Measurements from ENCODE around the gene SRBD1. TPM values are rescaled to one million over a fixed set of nuclear protein-coding genes. Genes with fewer than 3 reads are reported as not detected.

Gene SRBD1
- total RNA-seq, 1 donor from 2014 or later, result 19.3 TPM

- no peak overlapping the region for H3K27ac Mint-ChIP-seq
- H3K4me1 Mint-ChIP-seq, result no peaks in the 10 kb centered on the region
- no peak overlapping the region for H3K4me3 Mint-ChIP-seq
These were observed 166.0 kb downstream of the SRBD1 start for GRCh38 chr2:45445037-45445436.

GRCh38 chr2:45443012-45443411, 168.1 kb downstream of the SRBD1 start:
- DNase-seq (ENCODE audit: low spot score in 2 of 2, unreplicated experiment in 2 of 2), result no peak
- no peak overlapping the region for H3K4me3 Mint-ChIP-seq
- no peaks in the 10 kb centered on the region for H3K36me3 Mint-ChIP-seq
- peaks cover 5% of the 10 kb centered on the region for H3K4me1 Mint-ChIP-seq
- no peak for TF ChIP-seq CTCF (IDR thresholded peaks at IDR 0.05; ENCODE audit: unreplicated experiment)
- H3K9me3 Mint-ChIP-seq, result no peaks in the 10 kb centered on the region
- no peak overlapping the region for H3K27ac Mint-ChIP-seq
- no peaks in the 10 kb centered on the region for H3K27me3 Mint-ChIP-seq (ENCODE audit: low read depth)

More at GRCh38 chr2:45445037-45445436, 166.0 kb downstream of the SRBD1 start:
- Mint-ChIP-seq H3K36me3 (no peaks in the 10 kb centered on the region), H3K9me3 (no peaks in the 10 kb centered on the region), H3K27me3 (ENCODE audit: low read depth) (no peaks in the 10 kb centered on the region)
- DNase-seq (ENCODE audit: low spot score in 2 of 2, unreplicated experiment in 2 of 2), result no peak
- no peak for TF ChIP-seq CTCF (IDR thresholded peaks at IDR 0.05; ENCODE audit: unreplicated experiment)

- Mint-ChIP-seq H3K4me1 (peaks cover 5% of the 10 kb centered on the region), H3K27me3 (ENCODE audit: low read depth) (no peaks in the 10 kb centered on the region), H3K36me3 (peaks cover 6% of the 10 kb centered on the region), H3K4me3 (no peak overlapping the region), H3K9me3 (peaks cover 6% of the 10 kb centered on the region), H3K27ac (no peak overlapping the region)
- DNase-seq (ENCODE audit: low spot score in 2 of 2, unreplicated experiment in 2 of 2), result no peak
- TF ChIP-seq CTCF (IDR thresholded peaks at IDR 0.05; ENCODE audit: unreplicated experiment), result no peak
These were observed 169.0 kb downstream of the SRBD1 start for GRCh38 chr2:45442026-45442425.

GRCh38 chr2:45441571-45441970, 169.5 kb downstream of the SRBD1 start:
- no peaks in the 10 kb centered on the region for H3K27me3 Mint-ChIP-seq (ENCODE audit: low read depth)
- H3K27ac Mint-ChIP-seq, result no peak overlapping the region
- DNase-seq (ENCODE audit: low spot score in 2 of 2, unreplicated experiment in 2 of 2), result no peak
- H3K4me3 Mint-ChIP-seq, result no peak overlapping the region
- H3K36me3 Mint-ChIP-seq, result peaks cover 7% of the 10 kb centered on the region
- H3K9me3 Mint-ChIP-seq, result peaks cover 7% of the 10 kb centered on the region
- no peak for TF ChIP-seq CTCF (IDR thresholded peaks at IDR 0.05; ENCODE audit: unreplicated experiment)
- peaks cover 5% of the 10 kb centered on the region for H3K4me1 Mint-ChIP-seq

GRCh38 chr2:45439788-45440773, 171.0 kb downstream of the SRBD1 start:
- Mint-ChIP-seq H3K27ac (no peak overlapping the region), H3K27me3 (ENCODE audit: low read depth) (no peaks in the 10 kb centered on the region), H3K36me3 (peaks cover 18% of the 10 kb centered on the region), H3K9me3 (peaks cover 21% of the 10 kb centered on the region), H3K4me3 (no peak overlapping the region), H3K4me1 (peaks cover 5% of the 10 kb centered on the region)
- TF ChIP-seq CTCF (IDR thresholded peaks at IDR 0.05; ENCODE audit: unreplicated experiment), result no peak
- no peak for DNase-seq (ENCODE audit: low spot score in 2 of 2, unreplicated experiment in 2 of 2)

Data from mesothelial cell of epicardium (in vitro differentiated cells).